Measurements from ENCODE around the gene FBLN7.

DNA sequence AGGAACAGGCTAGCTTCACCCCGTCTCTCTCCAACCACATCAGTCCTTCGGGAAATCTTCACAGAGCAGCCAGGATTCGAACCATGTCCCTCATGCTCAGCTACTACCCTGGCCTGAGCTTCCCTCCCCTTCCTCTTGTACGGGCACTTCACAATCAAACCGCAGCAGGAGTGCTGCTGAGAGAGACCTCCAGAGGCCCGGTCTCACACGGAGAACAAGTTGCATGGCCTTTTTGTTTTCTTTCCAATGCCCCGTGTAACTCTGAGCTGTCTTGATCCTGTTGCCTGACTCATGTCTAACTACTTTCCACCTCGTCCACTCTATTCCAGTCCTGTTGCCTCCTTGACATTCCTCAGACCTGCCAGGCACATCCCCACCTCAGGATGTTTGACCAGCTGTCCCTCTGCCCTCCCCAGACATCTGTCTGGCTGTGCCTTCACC lies 25.4 kb downstream of the FBLN7 start:
- TF ChIP-seq CTCF (IDR thresholded peaks at IDR 0.05) (no peak), POLR2AphosphoS5 (IDR thresholded peaks at IDR 0.05) (no peak), EP300 (IDR thresholded peaks at IDR 0.05) (no peak), POLR2A (IDR thresholded peaks at IDR 0.05) (no peak)

Data from suprapubic skin (tissue), 4 donors.